Erythroblast (primary cell): ENCODE data around the gene B9D1.

Experiments used
- GATA1 ChIP-seq: IDR thresholded peaks from 2 replicates; pipeline ENCODE4 v1.6.1; 2011; ENCODE audit warnings: low read depth, mild to moderate bottlenecking, control low read depth, low read length, moderate library complexity
- POLR2A ChIP-seq: IDR thresholded peaks from 2 replicates; pipeline ENCODE4 v1.6.1; 2011; ENCODE audit warnings: mild to moderate bottlenecking, low read length

- TF ChIP-seq POLR2A: no peak
- no peak for TF ChIP-seq GATA1
Measured at GRCh38 chr17:19405114-19405513, 42.6 kb upstream of the B9D1 start.
